HEK293 (cell line): ENCODE measurements around the gene RGS11.

Experiments
- HOXD13 ChIP-seq: sonication (generic); formaldehyde crosslinking; IDR thresholded peaks from 2 replicates; pipeline ENCODE4 v1.8.0; 2022; ENCODE audit warnings: missing genetic modification reagents, borderline replicate concordance
- KLF8 ChIP-seq: fragments of 450-650 bp; formaldehyde crosslinking; IDR thresholded peaks from 2 replicates; pipeline ENCODE4 v1.5.1; 2016; ENCODE audit warnings: missing biosample characterization, missing genetic modification characterization
- MYNN ChIP-seq: fragments of 450-650 bp; formaldehyde crosslinking; IDR thresholded peaks from 2 replicates; pipeline ENCODE4 v1.5.1; 2016; ENCODE audit warnings: missing biosample characterization, missing genetic modification characterization, borderline replicate concordance
- ZBTB20 ChIP-seq: fragments of 450-650 bp; formaldehyde crosslinking; IDR thresholded peaks from 2 replicates; pipeline ENCODE4 v1.5.1; 2016; ENCODE audit warnings: missing biosample characterization, missing genetic modification characterization
- ZBTB7A ChIP-seq: fragments of 450-650 bp; formaldehyde crosslinking; IDR thresholded peaks from 2 replicates; pipeline ENCODE4 v1.5.1; 2016; ENCODE audit warnings: low read depth, missing biosample characterization, missing genetic modification characterization
- ZFHX2 ChIP-seq: fragments of 450-650 bp; formaldehyde crosslinking; conservative IDR thresholded peaks from 2 replicates; pipeline ENCODE4 v1.5.1; 2016; ENCODE audit warnings: missing biosample characterization, missing genetic modification characterization
- ZNF10 ChIP-seq: fragments of 450-650 bp; formaldehyde crosslinking; IDR thresholded peaks from 2 replicates; pipeline ENCODE4 v1.5.1; 2017; ENCODE audit warnings: missing biosample characterization, missing genetic modification characterization
- ZNF114 ChIP-seq: fragments of 450-650 bp; formaldehyde crosslinking; IDR thresholded peaks from 2 replicates; pipeline ENCODE4 v1.5.0; 2017; ENCODE audit warnings: missing biosample characterization, missing genetic modification characterization
- ZNF132 ChIP-seq: fragments of 450-650 bp; formaldehyde crosslinking; IDR thresholded peaks from 2 replicates; pipeline ENCODE4 v1.5.1; 2017; ENCODE audit warnings: missing biosample characterization, missing genetic modification characterization, borderline replicate concordance
- ZNF19 ChIP-seq: fragments of 450-650 bp; formaldehyde crosslinking; IDR thresholded peaks from 2 replicates; pipeline ENCODE4; 2016; ENCODE audit warnings: missing biosample characterization, missing genetic modification characterization, low read depth
- ZNF2 ChIP-seq: fragments of 450-650 bp; formaldehyde crosslinking; IDR thresholded peaks from 2 replicates; pipeline ENCODE4 v1.5.1; 2016; ENCODE audit warnings: missing biosample characterization, missing genetic modification characterization
- ZNF239 ChIP-seq: fragments of 450-650 bp; formaldehyde crosslinking; IDR thresholded peaks from 2 replicates; pipeline ENCODE4 v1.5.1; 2016; ENCODE audit warnings: missing biosample characterization, missing genetic modification characterization
- ZNF473 ChIP-seq: fragments of 450-650 bp; formaldehyde crosslinking; IDR thresholded peaks from 2 replicates; pipeline ENCODE4 v1.5.1; 2017; ENCODE audit warnings: missing biosample characterization, missing genetic modification characterization
- ZNF530 ChIP-seq: fragments of 450-650 bp; formaldehyde crosslinking; IDR thresholded peaks from 2 replicates; pipeline ENCODE4 v1.5.1; 2016; ENCODE audit warnings: low read depth, missing biosample characterization, missing genetic modification characterization
- ZNF544 ChIP-seq: fragments of 450-650 bp; formaldehyde crosslinking; IDR thresholded peaks from 2 replicates; pipeline ENCODE4 v1.5.0; 2017; ENCODE audit warnings: missing biosample characterization, missing genetic modification characterization
- ZNF596 ChIP-seq: fragments of 450-650 bp; IDR thresholded peaks from 2 replicates; pipeline ENCODE4 v1.5.0; 2018; ENCODE audit warnings: missing biosample characterization, mild to moderate bottlenecking, missing genetic modification characterization, moderate library complexity
- TF ChIP-seq, protein P1 (sequence below): fragments of 450-650 bp; formaldehyde crosslinking; IDR thresholded peaks from 2 replicates; pipeline ENCODE4 v1.5.1; 2017; ENCODE audit warnings: missing biosample characterization, mild to moderate bottlenecking, missing genetic modification characterization, moderate library complexity
- TF ChIP-seq, protein P2 (sequence below): fragments of 450-650 bp; formaldehyde crosslinking; IDR thresholded peaks from 2 replicates; pipeline ENCODE4 v1.5.1; 2016; ENCODE audit warnings: missing biosample characterization, missing genetic modification characterization
- TF ChIP-seq, protein P3 (sequence below): fragments of 450-650 bp; formaldehyde crosslinking; IDR thresholded peaks from 2 replicates; pipeline ENCODE4 v1.5.1; 2016; ENCODE audit warnings: missing biosample characterization, missing genetic modification characterization, borderline replicate concordance
- TF ChIP-seq, protein P4 (sequence below): fragments of 450-650 bp; IDR thresholded peaks from 2 replicates; pipeline ENCODE4 v1.5.1; 2018; ENCODE audit warnings: missing biosample characterization, mild to moderate bottlenecking, missing genetic modification characterization
- TF ChIP-seq, protein P5 (sequence below): fragments of 450-650 bp; formaldehyde crosslinking; IDR thresholded peaks from 2 replicates; pipeline ENCODE4 v1.5.1; 2016; ENCODE audit warnings: missing biosample characterization, missing genetic modification characterization, low read depth
- TF ChIP-seq, protein P6 (sequence below): fragments of 450-650 bp; formaldehyde crosslinking; IDR thresholded peaks from 2 replicates; pipeline ENCODE4 v1.5.1; 2016; ENCODE audit warnings: missing biosample characterization, missing genetic modification characterization, borderline replicate concordance

Gene RGS11

DNA sequence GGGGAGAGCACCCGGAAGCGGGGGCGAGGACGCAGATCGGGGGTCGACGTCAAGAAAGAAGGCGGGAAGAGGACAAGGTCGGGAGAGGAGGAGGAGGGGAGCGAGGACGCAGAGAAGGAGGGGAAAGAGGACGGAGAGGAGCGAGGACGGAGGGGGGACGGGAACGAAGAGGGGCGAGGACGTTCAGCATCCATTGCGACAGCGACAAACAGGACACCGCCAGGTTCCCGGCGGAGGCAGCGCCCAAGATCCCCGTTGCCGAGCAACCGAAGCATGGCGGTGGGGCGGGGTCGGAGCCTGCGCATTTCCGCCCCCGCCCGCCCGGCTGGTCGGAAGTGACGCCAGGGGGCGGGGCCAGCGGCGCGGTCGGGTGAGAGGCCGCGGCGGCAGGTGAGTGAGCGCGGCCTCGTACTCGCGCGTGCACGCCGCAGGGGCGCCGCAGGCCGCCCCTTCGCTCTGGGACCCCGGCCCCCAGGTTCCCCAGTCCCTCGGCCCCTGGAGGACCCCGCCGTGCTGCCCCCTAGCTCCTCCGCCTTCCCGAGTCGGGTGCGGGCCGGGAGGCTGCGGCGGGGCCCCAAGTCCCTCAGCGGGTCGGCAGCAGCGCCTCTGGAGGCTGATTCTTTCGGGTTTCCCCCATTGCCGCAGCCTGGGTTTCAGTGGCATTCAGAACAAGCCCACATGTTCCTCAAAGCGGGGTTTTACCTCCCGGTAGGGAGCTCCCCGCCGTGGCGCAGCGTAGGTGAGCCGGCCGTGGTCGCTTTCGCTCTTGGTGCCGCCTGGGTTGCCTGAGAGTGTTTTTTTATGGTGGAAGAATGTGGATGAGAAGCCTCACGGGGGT, 41.1 kb downstream of the RGS11 start, which contains the start of gene FAM234A (continued):
- TF ChIP-seq, protein P1, sequence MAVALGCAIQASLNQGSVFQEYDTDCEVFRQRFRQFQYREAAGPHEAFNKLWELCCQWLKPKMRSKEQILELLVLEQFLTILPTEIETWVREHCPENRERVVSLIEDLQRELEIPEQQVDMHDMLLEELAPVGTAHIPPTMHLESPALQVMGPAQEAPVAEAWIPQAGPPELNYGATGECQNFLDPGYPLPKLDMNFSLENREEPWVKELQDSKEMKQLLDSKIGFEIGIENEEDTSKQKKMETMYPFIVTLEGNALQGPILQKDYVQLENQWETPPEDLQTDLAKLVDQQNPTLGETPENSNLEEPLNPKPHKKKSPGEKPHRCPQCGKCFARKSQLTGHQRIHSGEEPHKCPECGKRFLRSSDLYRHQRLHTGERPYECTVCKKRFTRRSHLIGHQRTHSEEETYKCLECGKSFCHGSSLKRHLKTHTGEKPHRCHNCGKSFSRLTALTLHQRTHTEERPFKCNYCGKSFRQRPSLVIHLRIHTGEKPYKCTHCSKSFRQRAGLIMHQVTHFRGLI (tag by site-specific recombination), result no peak; the same call in 1 of the 2 replicates
- TF ChIP-seq ZNF10 (tag by site-specific recombination), result no peak; the same call in 1 of the 2 replicates
- no peak for TF ChIP-seq ZNF530
- TF ChIP-seq ZNF473 (tag by site-specific recombination), result no peak
- peak; percentile 74 for TF ChIP-seq ZBTB7A (tag by site-specific recombination)
- peak; percentile 98 for TF ChIP-seq ZFHX2 (tag by site-specific recombination)
- TF ChIP-seq, protein P2, sequence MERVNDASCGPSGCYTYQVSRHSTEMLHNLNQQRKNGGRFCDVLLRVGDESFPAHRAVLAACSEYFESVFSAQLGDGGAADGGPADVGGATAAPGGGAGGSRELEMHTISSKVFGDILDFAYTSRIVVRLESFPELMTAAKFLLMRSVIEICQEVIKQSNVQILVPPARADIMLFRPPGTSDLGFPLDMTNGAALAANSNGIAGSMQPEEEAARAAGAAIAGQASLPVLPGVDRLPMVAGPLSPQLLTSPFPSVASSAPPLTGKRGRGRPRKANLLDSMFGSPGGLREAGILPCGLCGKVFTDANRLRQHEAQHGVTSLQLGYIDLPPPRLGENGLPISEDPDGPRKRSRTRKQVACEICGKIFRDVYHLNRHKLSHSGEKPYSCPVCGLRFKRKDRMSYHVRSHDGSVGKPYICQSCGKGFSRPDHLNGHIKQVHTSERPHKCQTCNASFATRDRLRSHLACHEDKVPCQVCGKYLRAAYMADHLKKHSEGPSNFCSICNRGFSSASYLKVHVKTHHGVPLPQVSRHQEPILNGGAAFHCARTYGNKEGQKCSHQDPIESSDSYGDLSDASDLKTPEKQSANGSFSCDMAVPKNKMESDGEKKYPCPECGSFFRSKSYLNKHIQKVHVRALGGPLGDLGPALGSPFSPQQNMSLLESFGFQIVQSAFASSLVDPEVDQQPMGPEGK (tag by site-specific recombination), result peak; percentile 100
- TF ChIP-seq ZBTB20 (tag by site-specific recombination), result peak; percentile 92
- TF ChIP-seq ZNF114 (tag by site-specific recombination), result no peak
- TF ChIP-seq KLF8 (tag by site-specific recombination), result peak; percentile 71; the same call in 1 of the 2 replicates
- TF ChIP-seq, protein P3, sequence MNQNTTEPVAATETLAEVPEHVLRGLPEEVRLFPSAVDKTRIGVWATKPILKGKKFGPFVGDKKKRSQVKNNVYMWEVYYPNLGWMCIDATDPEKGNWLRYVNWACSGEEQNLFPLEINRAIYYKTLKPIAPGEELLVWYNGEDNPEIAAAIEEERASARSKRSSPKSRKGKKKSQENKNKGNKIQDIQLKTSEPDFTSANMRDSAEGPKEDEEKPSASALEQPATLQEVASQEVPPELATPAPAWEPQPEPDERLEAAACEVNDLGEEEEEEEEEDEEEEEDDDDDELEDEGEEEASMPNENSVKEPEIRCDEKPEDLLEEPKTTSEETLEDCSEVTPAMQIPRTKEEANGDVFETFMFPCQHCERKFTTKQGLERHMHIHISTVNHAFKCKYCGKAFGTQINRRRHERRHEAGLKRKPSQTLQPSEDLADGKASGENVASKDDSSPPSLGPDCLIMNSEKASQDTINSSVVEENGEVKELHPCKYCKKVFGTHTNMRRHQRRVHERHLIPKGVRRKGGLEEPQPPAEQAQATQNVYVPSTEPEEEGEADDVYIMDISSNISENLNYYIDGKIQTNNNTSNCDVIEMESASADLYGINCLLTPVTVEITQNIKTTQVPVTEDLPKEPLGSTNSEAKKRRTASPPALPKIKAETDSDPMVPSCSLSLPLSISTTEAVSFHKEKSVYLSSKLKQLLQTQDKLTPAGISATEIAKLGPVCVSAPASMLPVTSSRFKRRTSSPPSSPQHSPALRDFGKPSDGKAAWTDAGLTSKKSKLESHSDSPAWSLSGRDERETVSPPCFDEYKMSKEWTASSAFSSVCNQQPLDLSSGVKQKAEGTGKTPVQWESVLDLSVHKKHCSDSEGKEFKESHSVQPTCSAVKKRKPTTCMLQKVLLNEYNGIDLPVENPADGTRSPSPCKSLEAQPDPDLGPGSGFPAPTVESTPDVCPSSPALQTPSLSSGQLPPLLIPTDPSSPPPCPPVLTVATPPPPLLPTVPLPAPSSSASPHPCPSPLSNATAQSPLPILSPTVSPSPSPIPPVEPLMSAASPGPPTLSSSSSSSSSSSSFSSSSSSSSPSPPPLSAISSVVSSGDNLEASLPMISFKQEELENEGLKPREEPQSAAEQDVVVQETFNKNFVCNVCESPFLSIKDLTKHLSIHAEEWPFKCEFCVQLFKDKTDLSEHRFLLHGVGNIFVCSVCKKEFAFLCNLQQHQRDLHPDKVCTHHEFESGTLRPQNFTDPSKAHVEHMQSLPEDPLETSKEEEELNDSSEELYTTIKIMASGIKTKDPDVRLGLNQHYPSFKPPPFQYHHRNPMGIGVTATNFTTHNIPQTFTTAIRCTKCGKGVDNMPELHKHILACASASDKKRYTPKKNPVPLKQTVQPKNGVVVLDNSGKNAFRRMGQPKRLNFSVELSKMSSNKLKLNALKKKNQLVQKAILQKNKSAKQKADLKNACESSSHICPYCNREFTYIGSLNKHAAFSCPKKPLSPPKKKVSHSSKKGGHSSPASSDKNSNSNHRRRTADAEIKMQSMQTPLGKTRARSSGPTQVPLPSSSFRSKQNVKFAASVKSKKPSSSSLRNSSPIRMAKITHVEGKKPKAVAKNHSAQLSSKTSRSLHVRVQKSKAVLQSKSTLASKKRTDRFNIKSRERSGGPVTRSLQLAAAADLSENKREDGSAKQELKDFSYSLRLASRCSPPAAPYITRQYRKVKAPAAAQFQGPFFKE (tag by site-specific recombination), result no peak
- TF ChIP-seq ZNF19 (tag by site-specific recombination), result no peak
- TF ChIP-seq, protein P4, sequence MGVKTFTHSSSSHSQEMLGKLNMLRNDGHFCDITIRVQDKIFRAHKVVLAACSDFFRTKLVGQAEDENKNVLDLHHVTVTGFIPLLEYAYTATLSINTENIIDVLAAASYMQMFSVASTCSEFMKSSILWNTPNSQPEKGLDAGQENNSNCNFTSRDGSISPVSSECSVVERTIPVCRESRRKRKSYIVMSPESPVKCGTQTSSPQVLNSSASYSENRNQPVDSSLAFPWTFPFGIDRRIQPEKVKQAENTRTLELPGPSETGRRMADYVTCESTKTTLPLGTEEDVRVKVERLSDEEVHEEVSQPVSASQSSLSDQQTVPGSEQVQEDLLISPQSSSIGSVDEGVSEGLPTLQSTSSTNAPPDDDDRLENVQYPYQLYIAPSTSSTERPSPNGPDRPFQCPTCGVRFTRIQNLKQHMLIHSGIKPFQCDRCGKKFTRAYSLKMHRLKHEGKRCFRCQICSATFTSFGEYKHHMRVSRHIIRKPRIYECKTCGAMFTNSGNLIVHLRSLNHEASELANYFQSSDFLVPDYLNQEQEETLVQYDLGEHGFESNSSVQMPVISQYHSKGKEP (tag by site-specific recombination), result 0 out of 2 replicates have a peak, but pooled peaks have one; percentile 12
- TF ChIP-seq ZNF2, result peak; percentile 76
- TF ChIP-seq, protein P5, sequence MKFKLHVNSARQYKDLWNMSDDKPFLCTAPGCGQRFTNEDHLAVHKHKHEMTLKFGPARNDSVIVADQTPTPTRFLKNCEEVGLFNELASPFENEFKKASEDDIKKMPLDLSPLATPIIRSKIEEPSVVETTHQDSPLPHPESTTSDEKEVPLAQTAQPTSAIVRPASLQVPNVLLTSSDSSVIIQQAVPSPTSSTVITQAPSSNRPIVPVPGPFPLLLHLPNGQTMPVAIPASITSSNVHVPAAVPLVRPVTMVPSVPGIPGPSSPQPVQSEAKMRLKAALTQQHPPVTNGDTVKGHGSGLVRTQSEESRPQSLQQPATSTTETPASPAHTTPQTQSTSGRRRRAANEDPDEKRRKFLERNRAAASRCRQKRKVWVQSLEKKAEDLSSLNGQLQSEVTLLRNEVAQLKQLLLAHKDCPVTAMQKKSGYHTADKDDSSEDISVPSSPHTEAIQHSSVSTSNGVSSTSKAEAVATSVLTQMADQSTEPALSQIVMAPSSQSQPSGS, result peak; percentile 44; the same call in 1 of the 2 replicates
- no peak for TF ChIP-seq ZNF132 (tag by site-specific recombination)
- TF ChIP-seq, protein P6, sequence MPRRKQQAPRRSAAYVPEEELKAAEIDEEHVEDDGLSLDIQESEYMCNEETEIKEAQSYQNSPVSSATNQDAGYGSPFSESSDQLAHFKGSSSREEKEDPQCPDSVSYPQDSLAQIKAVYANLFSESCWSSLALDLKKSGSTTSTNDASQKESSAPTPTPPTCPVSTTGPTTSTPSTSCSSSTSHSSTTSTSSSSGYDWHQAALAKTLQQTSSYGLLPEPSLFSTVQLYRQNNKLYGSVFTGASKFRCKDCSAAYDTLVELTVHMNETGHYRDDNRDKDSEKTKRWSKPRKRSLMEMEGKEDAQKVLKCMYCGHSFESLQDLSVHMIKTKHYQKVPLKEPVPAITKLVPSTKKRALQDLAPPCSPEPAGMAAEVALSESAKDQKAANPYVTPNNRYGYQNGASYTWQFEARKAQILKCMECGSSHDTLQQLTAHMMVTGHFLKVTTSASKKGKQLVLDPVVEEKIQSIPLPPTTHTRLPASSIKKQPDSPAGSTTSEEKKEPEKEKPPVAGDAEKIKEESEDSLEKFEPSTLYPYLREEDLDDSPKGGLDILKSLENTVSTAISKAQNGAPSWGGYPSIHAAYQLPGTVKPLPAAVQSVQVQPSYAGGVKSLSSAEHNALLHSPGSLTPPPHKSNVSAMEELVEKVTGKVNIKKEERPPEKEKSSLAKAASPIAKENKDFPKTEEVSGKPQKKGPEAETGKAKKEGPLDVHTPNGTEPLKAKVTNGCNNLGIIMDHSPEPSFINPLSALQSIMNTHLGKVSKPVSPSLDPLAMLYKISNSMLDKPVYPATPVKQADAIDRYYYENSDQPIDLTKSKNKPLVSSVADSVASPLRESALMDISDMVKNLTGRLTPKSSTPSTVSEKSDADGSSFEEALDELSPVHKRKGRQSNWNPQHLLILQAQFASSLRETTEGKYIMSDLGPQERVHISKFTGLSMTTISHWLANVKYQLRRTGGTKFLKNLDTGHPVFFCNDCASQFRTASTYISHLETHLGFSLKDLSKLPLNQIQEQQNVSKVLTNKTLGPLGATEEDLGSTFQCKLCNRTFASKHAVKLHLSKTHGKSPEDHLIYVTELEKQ, result peak; percentile 48; the same call in 1 of the 2 replicates
- peak; percentile 43; the same call in 1 of the 2 replicates for TF ChIP-seq ZNF596
- TF ChIP-seq MYNN (tag by site-specific recombination), result peak; percentile 88
- no peak for TF ChIP-seq ZNF239 (tag by site-specific recombination)
- no peak for TF ChIP-seq HOXD13 (CRISPR knock-in tag)
- no peak for TF ChIP-seq ZNF544 (tag by site-specific recombination)
